Measurements from ENCODE around the gene KIF5C. TPM values are rescaled to one million over a fixed set of nuclear protein-coding genes. Genes with fewer than 3 reads are reported as not detected.

Gene KIF5C
- total RNA-seq, 1 experiment from 2014 or later: 1.5 TPM

GRCh38 chr2:148882051-148882450 lies 7.0 kb downstream of the KIF5C start:
- CTCF ChIA-PET: no interaction called here
- no TSS peak for BruUV-seq (replicated peaks)

DNA sequence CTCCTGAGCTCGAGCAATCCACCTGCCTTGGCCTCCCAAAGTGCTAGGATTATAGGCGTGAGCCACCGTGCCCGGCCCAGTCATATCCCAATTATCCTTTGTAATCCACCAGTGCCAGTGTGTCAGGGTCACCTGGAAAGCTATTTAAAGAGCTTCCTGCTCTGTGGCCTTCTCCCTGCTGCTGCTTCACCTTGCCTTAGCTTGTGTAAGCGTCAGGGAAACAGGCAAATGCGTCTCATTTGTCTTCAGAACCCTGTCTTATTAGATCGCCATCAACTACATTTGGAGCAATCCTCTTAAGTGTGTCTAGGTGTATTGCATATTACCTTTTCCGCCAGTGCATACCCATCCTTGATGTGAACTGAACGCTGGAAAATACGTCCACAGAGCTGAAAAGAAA lies 10.2 kb downstream of the KIF5C start:
- H3K27ac Mint-ChIP-seq (ENCODE audit: unreplicated experiment): no peak overlapping the region
- ChIA-PET POLR2A (no interaction called here), CTCF (no interaction called here)
- intact Hi-C loops (cut with micrococcal nuclease; ENCODE audit: unreplicated experiment): no loop called here
- TF ChIP-seq, protein P1, sequence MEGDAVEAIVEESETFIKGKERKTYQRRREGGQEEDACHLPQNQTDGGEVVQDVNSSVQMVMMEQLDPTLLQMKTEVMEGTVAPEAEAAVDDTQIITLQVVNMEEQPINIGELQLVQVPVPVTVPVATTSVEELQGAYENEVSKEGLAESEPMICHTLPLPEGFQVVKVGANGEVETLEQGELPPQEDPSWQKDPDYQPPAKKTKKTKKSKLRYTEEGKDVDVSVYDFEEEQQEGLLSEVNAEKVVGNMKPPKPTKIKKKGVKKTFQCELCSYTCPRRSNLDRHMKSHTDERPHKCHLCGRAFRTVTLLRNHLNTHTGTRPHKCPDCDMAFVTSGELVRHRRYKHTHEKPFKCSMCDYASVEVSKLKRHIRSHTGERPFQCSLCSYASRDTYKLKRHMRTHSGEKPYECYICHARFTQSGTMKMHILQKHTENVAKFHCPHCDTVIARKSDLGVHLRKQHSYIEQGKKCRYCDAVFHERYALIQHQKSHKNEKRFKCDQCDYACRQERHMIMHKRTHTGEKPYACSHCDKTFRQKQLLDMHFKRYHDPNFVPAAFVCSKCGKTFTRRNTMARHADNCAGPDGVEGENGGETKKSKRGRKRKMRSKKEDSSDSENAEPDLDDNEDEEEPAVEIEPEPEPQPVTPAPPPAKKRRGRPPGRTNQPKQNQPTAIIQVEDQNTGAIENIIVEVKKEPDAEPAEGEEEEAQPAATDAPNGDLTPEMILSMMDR (IDR thresholded peaks at IDR 0.05; ENCODE audit: insufficient read depth in 1 of 2, low read depth in 1 of 2, low read length in 1 of 2, severe bottlenecking in 1 of 2, unreplicated experiment in 1 of 2): no peak
- H3K36me3 Mint-ChIP-seq (ENCODE audit: insufficient read depth, unreplicated experiment): no peaks in the 10 kb centered on the region
- no TSS peak for BruUV-seq (replicated peaks)
- Histone ChIP-seq H3K4me1 (no peaks in the 10 kb centered on the region), H3K9me3 (0 out of 2 replicates have a peak, but pooled peaks cover 4% of the 10 kb centered on the region), H3K4me3 (ENCODE audit: low read depth, low read length) (no peak overlapping the region), H3K27me3 (replicated peaks; ENCODE audit: control insufficient read depth, insufficient read depth, low read length) (no peaks in the 10 kb centered on the region), H3K36me3 (ENCODE audit: control insufficient read depth, insufficient read depth, low read length) (no peaks in the 10 kb centered on the region)
- no peak for DNase-seq
- peaks cover 6% of the 10 kb centered on the region for H3K27me3 Mint-ChIP-seq (ENCODE audit: insufficient read depth, unreplicated experiment)
- no peak overlapping the region for H3K4me3 Mint-ChIP-seq (ENCODE audit: unreplicated experiment)
- no peaks in the 10 kb centered on the region for H3K9me3 Mint-ChIP-seq (ENCODE audit: unreplicated experiment)
- no peaks in the 10 kb centered on the region for H3K4me1 Mint-ChIP-seq (ENCODE audit: low read depth, unreplicated experiment)

More at GRCh38 chr2:148882051-148882450, 7.0 kb downstream of the KIF5C start:
- Mint-ChIP-seq H3K4me3 (ENCODE audit: unreplicated experiment) (no peak overlapping the region), H3K9me3 (ENCODE audit: unreplicated experiment) (no peaks in the 10 kb centered on the region), H3K4me1 (ENCODE audit: low read depth, unreplicated experiment) (no peaks in the 10 kb centered on the region), H3K36me3 (ENCODE audit: insufficient read depth, unreplicated experiment) (no peaks in the 10 kb centered on the region), H3K27me3 (ENCODE audit: insufficient read depth, unreplicated experiment) (peaks cover 2% of the 10 kb centered on the region), H3K27ac (ENCODE audit: unreplicated experiment) (no peak overlapping the region)
- DNase-seq: peak; percentile 4 to 45
- Histone ChIP-seq H3K27me3 (replicated peaks; ENCODE audit: control insufficient read depth, insufficient read depth, low read length) (no peaks in the 10 kb centered on the region), H3K4me3 (ENCODE audit: low read depth, low read length) (no peak overlapping the region), H3K4me1 (no peaks in the 10 kb centered on the region), H3K36me3 (ENCODE audit: control insufficient read depth, insufficient read depth, low read length) (no peaks in the 10 kb centered on the region), H3K9me3 (0 out of 2 replicates have a peak, but pooled peaks cover 5% of the 10 kb centered on the region)
- intact Hi-C loops (cut with micrococcal nuclease; ENCODE audit: unreplicated experiment): no loop called here
- TF ChIP-seq, protein P1 (IDR thresholded peaks at IDR 0.05; ENCODE audit: insufficient read depth in 1 of 2, low read depth in 1 of 2, low read length in 1 of 2, severe bottlenecking in 1 of 2, unreplicated experiment in 1 of 2): no peak
- POLR2A ChIA-PET: no interaction called here

- H3K27me3 Mint-ChIP-seq (ENCODE audit: insufficient read depth, unreplicated experiment): peaks cover 8% of the 10 kb centered on the region
- BruUV-seq (replicated peaks): no TSS peak
Measured at GRCh38 chr2:148885988-148886387, 11.0 kb downstream of the KIF5C start.

More at GRCh38 chr2:148885988-148886387, 11.0 kb downstream of the KIF5C start:
- Mint-ChIP-seq H3K4me1 (ENCODE audit: low read depth, unreplicated experiment) (no peaks in the 10 kb centered on the region), H3K27ac (ENCODE audit: unreplicated experiment) (no peak overlapping the region), H3K9me3 (ENCODE audit: unreplicated experiment) (no peaks in the 10 kb centered on the region), H3K4me3 (ENCODE audit: unreplicated experiment) (no peak overlapping the region), H3K36me3 (ENCODE audit: insufficient read depth, unreplicated experiment) (no peaks in the 10 kb centered on the region)
- Histone ChIP-seq H3K4me3 (ENCODE audit: low read depth, low read length) (no peak overlapping the region), H3K4me1 (no peaks in the 10 kb centered on the region), H3K27me3 (replicated peaks; ENCODE audit: control insufficient read depth, insufficient read depth, low read length) (no peaks in the 10 kb centered on the region), H3K36me3 (ENCODE audit: control insufficient read depth, insufficient read depth, low read length) (no peaks in the 10 kb centered on the region), H3K9me3 (no peaks in the 10 kb centered on the region)
- CTCF ChIA-PET: no interaction called here
- POLR2A ChIA-PET: no interaction called here
- TF ChIP-seq, protein P1 (IDR thresholded peaks at IDR 0.05; ENCODE audit: insufficient read depth in 1 of 2, low read depth in 1 of 2, low read length in 1 of 2, severe bottlenecking in 1 of 2, unreplicated experiment in 1 of 2): no peak
- intact Hi-C loops (cut with micrococcal nuclease; ENCODE audit: unreplicated experiment): no loop called here
- DNase-seq: no peak

Data from Caco-2 (cell line).